HG03342 (cell line): ENCODE measurements around the gene ATXN1L.
"Not testable (repeated sequence)": the region's sequence is repeated elsewhere in the genome, so short reads cannot be mapped to it uniquely, and the experiment has no call there.

ENCODE experiments used
- ATAC-seq: cut with Tn5 transposase; IDR thresholded peaks from one replicate; pipeline ENCODE4 v1.9.1; 2021; ENCODE audit warnings: mild to moderate bottlenecking, moderate library complexity; ENCODE audit not compliant: unreplicated experiment

The ATXN1L gene

GRCh38 chr16:71852158-71852557 lies 6.4 kb downstream of the ATXN1L start:
- ATAC-seq: no peak

GRCh38 chr16:71852561-71852960 lies 6.8 kb downstream of the ATXN1L start:
- no peak for ATAC-seq

GRCh38 chr16:71853413-71853812 lies 7.6 kb downstream of the ATXN1L start:
- ATAC-seq: peak; percentile 66

- ATAC-seq: no peak
Measured at GRCh38 chr16:71854369-71854948, 8.7 kb downstream of the ATXN1L start.

GRCh38 chr16:71855937-71856662 lies 10.3 kb downstream of the ATXN1L start:
- ATAC-seq: no peak

- ATAC-seq: no peak
Measured at GRCh38 chr16:71859762-71860521, 14.2 kb downstream of the ATXN1L start.

GRCh38 chr16:71863995-71864394 lies 18.2 kb downstream of the ATXN1L start:
- ATAC-seq: no peak

- ATAC-seq: no peak
Measured at GRCh38 chr16:71865173-71865863, 19.5 kb downstream of the ATXN1L start.

- ATAC-seq: not testable (repeated sequence)
Measured at GRCh38 chr16:71867175-71867574, 21.4 kb downstream of the ATXN1L start.

- ATAC-seq: no peak
Measured at GRCh38 chr16:71867939-71868338, 22.2 kb downstream of the ATXN1L start.

- no peak for ATAC-seq
Measured at GRCh38 chr16:71869089-71869488, 23.3 kb downstream of the ATXN1L start.

GRCh38 chr16:71870818-71871217 lies 25.0 kb downstream of the ATXN1L start:
- no peak for ATAC-seq

GRCh38 chr16:71873199-71873598 lies 27.4 kb downstream of the ATXN1L start:
- no peak for ATAC-seq

- no peak for ATAC-seq
Measured at GRCh38 chr16:71878911-71879310, 33.1 kb downstream of the ATXN1L start.

GRCh38 chr16:71880176-71880575 lies 34.4 kb downstream of the ATXN1L start:
- ATAC-seq: no peak

GRCh38 chr16:71882505-71883167 lies 36.9 kb downstream of the ATXN1L start:
- peak; percentile 43 for ATAC-seq

GRCh38 chr16:71883168-71883848 lies 37.5 kb downstream of the ATXN1L start:
- peak; percentile 38 for ATAC-seq

GRCh38 chr16:71883849-71884638 lies 38.3 kb downstream of the ATXN1L start, which contains the start of gene ZNF821:
Gene ZNF821 (minus strand): TSS chr16:71884182. CDS start chr16:71879946, 4,236 bp downstream.
- ATAC-seq: peak; percentile 45

- ATAC-seq: no peak
Measured at GRCh38 chr16:71885261-71885650, 39.5 kb downstream of the ATXN1L start.
